HG03097 (cell line): ENCODE measurements around the gene MYL4.
"Not testable (repeated sequence)": the region's sequence is repeated elsewhere in the genome, so short reads cannot be mapped to it uniquely, and the experiment has no call there.

ENCODE experiments used
- ATAC-seq: cut with Tn5 transposase; IDR thresholded peaks from one replicate; pipeline ENCODE4 v1.9.1; 2021; ENCODE audit not compliant: unreplicated experiment, low FRiP score

MYL4 gene

DNA sequence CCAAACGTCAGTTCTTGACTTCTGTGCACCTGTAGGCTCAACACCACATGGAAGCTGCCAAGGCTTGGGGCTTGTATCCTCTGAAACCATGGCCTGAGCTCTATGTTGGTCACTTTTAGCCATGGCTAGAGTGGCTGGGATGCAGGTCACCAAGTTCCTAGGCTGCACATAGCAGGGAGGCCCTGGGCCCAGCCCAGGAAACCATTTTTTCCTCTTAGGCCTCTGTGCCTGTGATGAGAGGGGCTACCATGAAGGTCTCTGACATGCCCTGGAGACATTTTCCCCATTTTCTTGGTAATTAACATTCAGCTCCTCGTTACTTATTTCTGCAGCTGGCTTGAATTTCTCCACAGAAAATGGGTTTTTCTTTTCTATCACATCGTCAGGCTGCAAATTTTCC lies 59.8 kb downstream of the MYL4 start:
- ATAC-seq, result not testable (repeated sequence)

- not testable (repeated sequence) for ATAC-seq
Measured at GRCh38 chr17:47269561-47270280, 60.6 kb downstream of the MYL4 start.

DNA sequence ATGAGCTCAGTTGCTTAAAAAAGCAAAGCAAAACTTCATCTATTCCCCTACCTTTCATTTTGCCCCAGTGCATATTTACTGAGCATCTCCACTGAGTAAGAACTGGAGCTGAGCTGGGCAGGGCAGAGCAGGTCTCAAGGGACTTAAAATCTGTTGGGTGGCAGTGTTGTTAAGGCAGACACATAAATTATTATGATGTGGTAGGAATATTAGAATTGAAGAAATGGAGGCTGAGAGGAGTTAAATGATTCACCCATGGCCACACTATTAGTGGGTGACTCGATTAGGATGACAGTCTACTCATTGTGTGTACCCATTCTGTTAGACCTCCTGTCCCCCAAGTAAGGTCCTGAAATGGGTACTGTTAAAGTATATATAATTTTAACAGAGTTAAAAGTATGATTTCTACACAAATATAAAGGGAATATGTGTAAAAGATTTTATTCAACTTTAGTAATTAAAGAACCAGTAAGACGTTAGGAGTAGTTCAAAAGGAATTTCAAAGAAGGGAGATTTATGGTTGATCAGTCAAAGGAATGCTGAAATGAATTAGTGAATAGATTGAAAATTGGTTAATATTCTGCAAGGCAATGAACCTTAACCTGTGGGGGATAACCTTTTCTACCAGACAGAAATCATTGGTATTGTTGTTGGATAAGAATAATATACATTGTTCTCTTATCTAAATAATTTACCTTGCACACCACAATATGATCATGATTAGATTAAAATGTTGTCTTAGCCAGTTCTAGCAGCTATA lies 62.0 kb downstream of the MYL4 start:
- no peak for ATAC-seq

GRCh38 chr17:47272491-47272890 lies 63.3 kb downstream of the MYL4 start:
- ATAC-seq, result no peak

DNA sequence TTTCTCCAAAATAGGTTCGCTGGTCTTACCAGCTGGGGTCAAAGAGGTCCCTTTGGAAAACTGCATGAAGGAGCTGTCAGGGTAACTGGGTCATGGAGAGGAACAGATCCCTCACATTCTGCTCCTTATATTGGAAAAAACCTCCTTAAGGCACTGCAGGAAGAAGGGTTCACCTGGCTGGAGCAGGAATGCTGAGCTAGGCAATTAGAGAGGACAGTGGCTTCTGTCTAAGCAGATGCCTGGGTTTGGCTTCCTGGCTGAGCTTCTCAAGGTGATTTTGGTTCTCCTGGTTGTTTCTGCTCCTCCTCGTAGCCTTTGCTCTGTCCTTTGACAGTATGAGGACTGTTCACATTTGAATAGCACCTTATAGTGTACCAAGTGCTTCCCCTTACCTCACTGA lies 64.1 kb downstream of the MYL4 start:
- no peak for ATAC-seq
